NK-92 (cell line): ENCODE data around the gene R3HDM2.

Experiments
- DNase-seq: peaks from one replicate; lab custom pipeline; 2025; ENCODE audit not compliant: unreplicated experiment; lab: John Stamatoyannopoulos, UW

R3HDM2 gene

GRCh38 chr12:57430931-57431566 lies at the start of gene R3HDM2:
Gene R3HDM2, minus strand, starts transcription at chr12:57431043. Its CDS starts 120,615 bp downstream, at chr12:57310428.
- DNase-seq, result peak; percentile 72

GRCh38 chr12:57479376-57480115 lies 48.7 kb upstream of the R3HDM2 start, which contains the start of gene ARHGAP9:
Gene ARHGAP9, minus strand, starts transcription at chr12:57479866. Its CDS starts 460 bp downstream, at chr12:57479406.
- DNase-seq, result no peak

DNA sequence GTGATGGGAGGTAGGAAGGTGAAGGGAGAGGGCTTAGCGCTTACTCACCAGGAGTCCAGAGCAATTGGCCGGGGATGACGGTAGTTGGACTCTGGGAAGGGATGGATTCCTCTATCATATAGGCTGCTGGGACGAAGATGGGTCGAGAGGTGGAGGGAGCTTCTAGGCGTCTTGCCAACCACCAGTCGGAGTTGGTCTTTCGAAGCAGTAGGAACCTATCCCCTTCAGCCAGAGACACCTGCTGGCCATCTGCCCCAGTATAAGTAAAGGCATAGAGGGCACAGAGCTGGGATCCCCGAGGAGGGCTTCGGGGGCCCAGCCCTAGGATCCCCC lies 48.2 kb upstream of the R3HDM2 start:
- no peak for DNase-seq

DNA sequence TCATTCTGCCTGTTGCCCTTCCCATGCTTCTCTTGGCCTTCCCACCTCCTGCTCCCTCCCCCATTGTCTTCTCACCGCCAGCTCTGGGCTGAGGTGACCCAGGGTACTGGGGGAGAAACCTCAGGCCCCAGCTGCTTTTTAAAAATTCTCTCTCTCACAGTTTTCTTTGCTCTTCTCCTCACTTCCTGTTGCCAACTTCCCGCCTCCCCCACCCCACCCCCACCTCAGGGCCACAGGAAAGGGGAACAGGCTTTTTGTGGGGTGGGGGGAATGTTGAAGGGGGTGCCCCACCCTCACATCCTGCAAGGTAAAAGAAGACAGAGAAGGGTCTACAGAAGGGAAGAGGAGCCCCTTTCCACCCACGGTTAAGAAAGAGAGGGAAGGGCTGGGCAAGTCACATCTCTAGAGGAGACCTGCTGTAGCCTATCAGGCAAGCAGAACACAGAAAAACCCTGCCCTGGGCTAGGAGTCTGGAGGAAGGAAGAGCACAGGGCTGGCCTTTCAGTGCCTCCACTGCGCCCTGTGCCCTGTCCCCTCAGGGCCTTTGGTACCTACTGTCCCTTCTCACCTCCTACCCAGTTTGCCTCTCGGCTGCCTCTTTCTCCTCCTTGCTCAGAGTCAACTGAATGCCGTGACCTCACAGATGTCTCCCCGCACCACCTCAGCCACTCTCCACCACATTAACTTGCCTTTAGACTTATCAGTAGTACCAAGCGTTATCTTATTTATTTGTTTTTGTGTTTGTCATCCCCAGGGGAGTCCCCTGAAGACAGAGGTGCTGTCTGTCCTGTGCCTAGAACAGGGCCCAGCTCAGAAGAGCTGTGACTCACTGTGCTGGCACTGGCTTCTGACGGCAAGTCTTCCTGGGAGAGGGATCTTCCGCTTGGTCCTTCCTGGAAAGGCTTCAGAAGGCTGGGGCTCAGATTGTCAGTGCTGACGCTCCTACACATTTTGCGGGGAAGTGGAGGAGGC lies 47.2 kb upstream of the R3HDM2 start:
- DNase-seq, result no peak

DNA sequence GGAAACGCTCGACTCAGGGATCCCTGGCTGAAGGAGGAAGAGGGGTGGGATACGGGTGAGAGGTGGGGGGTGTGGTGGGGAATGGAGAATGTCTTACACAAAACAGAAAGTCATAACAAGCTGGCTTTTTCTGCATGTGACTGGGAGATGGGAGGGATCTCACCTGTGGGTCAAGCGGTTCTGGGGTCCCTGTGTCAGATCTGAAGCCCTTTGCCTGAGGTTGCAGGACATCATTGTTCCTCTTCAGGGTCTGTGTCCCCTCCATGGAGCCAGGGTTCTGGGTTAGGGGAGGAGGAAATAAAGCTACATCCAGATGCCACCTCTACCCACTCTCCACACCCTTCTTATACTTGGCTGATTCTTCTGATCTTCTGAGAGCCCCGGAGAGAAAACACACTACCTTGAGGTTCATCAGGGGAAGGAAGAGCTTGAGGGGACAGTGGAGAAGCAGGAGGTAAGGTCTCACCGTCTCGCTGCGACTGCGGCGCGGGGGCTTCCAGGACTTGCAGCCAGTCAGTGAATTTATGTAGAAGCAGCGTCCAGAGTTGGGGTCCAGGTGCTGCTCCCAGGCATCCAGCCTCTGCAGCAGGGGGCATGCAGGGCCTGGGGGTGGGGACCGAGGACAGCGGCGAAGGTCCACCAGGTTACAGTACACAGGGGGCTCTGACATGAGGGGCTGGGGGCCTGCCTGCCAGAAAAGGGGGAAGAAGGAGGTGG lies 46.3 kb upstream of the R3HDM2 start:
- DNase-seq, result no peak

GRCh38 chr12:57476162-57476992 lies 45.5 kb upstream of the R3HDM2 start:
- DNase-seq, result no peak

- no peak for DNase-seq
Measured at GRCh38 chr12:57475271-57476161, 44.7 kb upstream of the R3HDM2 start.

DNA sequence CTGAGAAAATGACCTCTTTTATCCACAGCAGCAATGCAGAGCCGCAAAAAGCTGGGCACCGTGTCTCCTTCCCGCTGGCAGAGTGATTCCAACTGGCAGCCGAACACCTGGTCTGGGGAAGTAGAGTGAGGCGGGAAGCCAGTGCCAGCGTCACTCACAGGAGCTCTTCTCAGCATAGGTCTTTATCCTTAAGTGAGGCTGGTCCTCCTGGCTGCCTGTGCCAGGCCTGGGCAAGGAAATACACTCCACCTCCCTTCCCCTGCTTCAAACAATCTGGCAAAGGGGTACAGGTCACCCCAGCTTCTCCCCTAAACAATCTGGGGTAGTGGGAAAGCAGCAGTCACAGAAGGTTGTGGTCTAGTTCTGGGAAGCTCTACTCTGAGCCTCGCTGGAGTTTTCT lies 44.0 kb upstream of the R3HDM2 start:
- DNase-seq, result no peak

GRCh38 chr12:57474430-57474829 lies 43.6 kb upstream of the R3HDM2 start:
- no peak for DNase-seq

DNA sequence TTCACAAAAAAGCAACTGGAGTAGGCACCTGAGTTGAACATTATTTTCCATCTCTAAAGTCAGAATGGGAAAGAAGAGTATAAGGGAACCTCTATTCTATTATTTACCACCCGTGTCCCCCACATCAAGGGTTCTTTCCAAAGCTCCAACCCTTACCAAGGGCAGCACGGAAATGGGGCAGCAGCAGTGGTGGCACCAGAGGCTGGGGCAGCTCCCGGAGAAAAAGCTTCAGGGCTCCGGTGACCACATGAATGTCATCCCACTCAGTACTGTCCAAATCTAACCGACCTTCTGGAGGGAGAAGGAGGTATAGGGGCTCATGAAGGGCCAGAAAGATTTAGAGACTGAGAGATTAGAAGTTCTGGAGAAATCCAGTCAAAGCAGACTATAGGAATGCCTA lies 43.0 kb upstream of the R3HDM2 start:
- no peak for DNase-seq

DNA sequence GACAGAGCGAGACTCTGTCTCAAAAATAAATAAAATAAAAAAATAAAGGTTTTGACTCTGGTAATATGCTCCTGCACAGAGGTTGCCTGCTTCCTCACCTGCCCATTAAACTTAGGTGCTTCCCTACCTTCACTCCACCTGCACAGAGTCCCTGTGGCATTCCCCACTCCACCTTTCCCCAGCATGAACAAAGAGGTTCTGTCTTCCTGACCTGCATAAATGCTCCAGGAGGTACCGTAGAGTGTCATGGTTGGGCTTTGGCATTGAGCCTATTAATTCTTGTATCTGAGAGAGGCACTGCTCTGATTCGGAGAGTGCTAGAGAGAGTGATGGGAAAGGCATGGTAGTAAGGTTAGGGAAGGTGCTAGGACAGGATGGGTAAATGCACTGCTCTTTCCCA lies 42.5 kb upstream of the R3HDM2 start:
- DNase-seq, result no peak

- DNase-seq, result no peak
Measured at GRCh38 chr12:57472391-57472790, 41.5 kb upstream of the R3HDM2 start.

- DNase-seq, result no peak
Measured at GRCh38 chr12:57471661-57472060, 40.8 kb upstream of the R3HDM2 start.

- no peak for DNase-seq
Measured at GRCh38 chr12:57470970-57471656, 40.3 kb upstream of the R3HDM2 start.

- no peak for DNase-seq
Measured at GRCh38 chr12:57470286-57470969, 39.6 kb upstream of the R3HDM2 start.

GRCh38 chr12:57469296-57470164 lies 38.7 kb upstream of the R3HDM2 start:
- DNase-seq, result no peak

DNA sequence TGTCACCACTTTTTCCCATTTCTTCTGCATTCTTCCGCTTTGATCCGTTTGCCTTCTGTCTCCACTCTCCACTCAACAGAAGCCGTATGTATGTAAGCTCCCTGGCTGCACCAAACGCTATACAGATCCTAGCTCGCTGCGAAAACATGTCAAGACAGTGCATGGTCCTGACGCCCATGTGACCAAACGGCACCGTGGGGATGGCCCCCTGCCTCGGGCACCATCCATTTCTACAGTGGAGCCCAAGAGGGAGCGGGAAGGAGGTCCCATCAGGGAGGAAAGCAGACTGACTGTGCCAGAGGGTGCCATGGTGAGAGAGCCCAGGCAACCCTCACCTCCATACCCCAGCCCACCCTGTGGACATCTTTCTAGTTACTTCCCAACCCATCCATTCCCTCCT lies 37.1 kb upstream of the R3HDM2 start:
- no peak for DNase-seq
